GM19240 (cell line): Measurements from ENCODE around the gene RBM8A.

Experiments
- DNase-seq: peaks from one replicate; pipeline ENCODE4 v3.0.0; 2011; ENCODE audit warnings: low spot score; ENCODE audit not compliant: insufficient read length

RBM8A gene

DNA sequence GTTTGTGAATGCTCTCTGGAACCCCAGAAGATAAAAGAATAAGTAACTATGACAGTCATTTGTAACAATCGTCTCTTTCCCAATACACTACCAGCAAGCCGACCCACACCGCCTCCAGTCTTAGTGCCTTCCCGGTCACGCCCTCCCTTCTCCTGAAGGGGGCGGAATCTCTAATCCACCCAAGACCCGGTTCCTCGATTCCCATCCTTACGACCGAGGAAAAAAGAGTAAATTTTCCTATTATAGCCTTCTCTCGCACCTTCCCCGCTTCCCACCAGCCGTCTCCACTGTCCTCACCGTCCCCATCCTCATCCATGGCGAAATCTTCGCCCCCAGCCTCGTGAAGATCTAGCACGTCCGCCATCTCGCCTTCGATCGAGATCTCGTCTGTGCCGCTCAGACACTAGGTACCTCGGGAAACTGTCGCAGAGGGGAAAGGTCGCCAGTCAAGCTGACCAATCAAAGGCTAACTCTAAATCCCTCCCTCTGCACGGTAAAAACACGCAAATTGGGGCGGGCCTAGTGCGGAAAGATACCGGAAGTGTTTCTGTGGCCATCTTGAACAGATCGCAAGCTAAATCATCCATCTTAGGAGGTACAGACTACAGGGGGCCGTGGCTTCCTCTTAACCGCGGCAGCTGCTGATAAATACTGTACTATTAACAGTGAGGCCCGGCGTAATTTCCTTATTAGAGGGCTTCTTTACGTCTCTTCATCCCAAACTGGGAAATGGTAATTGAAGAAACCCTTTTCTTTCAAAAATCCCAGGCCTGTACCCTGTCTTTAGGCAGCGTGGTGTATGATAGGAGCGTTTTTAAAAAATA, at the start of gene RBM8A:
Gene RBM8A (minus strand): TSS at position 422 of the 824 bp plus-strand sequence. CDS start 58 bp downstream, at position 364.
- DNase-seq: peak; percentile 64

DNA sequence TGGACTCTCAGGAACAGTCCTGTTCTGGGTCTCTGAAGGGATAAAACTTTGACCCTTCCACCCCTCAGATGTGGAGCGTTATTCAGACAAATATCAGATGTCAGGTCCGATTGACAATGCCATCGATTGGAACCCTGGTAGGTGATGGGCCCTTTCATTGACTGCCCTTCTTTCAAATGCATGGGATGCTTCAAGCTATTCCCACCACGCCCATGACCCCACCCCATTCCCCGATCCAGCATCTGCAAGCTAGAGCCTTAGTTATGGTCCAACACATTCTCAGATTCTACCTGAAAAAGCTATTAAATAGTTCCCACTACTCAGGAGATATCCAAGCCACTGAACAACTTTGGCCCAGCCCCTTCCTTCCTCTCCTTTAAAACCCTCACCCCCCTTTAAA, 49.7 kb upstream of the RBM8A start:
- DNase-seq: no peak

DNA sequence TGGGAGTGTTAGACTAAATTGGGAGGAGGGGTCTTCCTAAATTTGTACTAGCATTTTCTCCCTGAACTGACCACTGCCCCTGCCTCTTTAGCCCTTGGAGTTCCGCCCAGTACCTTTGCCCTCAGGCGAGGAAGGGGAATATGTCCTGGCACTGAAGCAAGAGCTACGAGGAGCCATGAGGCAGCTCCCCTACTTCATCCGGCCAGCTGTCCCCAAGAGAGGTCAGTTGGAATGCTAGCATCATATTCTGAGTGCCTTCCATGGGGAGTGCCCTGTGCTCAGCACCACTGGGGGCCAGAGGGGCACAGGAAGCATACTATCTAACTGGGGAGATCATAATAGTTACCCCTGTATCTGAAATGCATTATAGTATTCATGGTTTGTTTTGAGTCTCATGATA, 47.9 kb upstream of the RBM8A start:
- DNase-seq: no peak

DNA sequence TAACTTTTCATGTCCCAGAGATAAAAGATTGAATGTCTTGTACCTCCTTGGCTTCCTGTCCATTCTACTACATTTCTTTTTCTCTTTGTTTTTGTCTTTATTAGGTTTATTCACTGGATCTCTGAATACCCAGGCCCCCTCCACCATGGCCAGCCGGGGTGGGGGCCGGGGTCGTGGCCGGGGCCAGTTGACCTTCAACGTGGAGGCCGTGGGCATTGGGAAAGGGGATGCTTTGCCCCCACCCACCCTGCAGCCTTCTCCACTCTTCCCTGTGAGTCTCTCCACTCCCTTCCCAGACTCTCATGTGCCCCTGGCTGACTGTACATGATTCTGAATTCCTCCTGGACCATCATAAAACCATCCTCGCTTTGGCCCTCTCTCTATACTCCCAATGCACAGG, 47.4 kb upstream of the RBM8A start:
- no peak for DNase-seq

DNA sequence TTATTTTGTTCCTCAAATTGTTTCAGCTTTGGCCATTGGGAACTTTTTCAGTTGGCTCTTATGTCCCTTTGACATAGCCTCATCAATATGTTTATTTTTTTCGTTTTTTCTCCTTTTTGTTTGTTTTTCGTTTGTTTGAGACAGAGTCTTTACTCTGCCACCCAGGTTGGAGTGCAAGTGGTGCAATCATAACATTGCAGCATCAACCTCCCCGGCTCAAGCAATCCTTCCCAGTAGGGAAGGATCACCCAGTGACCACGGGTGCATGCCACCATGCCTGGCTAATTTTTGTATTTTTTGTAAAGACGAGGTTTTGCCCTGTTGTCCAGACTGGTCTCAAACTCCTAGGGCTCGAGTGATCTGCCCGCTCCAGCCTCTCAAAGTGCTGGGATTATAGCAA, 45.3 kb upstream of the RBM8A start:
- DNase-seq: no peak

DNA sequence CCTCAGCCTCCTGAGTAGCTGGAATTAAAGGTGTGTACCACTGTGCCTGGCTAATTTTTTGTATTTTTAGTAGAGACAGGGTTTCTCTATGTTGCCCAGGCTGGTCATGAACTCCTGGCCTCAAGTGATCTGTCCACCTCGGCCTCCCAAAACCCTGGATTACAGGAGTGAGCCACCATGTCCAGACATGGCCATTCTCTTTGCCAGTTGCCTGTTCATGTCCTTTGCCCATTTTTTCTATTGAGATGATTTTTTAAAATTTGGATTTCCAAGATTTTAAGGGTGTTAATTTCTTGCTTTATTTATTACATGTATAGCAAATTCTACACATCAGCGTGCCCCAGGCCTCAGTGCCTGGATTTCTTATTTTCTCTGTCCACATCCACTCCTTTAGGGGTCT, 40.0 kb upstream of the RBM8A start:
- DNase-seq: no peak

DNA sequence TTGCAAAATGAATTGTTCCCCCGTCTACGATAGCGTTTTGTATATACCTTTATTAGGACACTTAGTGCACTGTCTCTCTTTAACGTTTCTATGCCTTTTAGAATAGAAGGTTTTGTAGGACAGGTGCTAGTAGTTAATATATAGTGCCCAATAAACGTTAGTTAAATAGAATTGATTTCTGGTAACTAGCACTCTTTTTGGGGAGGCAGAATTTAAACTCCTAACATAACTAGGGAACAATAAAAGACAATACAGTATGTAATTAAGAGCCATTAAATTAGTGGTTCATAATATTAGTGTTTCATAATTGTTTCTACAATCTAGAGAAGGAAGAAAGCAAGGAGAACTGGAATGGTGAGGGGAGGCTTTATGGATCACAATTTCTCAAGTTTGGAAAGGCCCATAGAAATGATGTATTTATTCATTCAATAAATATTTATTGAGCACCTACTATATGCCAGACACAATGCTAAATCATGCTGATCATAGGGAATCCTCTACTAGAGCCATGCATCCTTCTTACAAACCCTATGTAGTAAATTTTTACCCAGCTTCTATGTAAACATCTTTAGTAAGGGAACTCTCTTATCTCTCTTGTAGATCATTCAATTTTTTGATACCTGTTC, 37.9 kb upstream of the RBM8A start:
- DNase-seq: no peak

DNA sequence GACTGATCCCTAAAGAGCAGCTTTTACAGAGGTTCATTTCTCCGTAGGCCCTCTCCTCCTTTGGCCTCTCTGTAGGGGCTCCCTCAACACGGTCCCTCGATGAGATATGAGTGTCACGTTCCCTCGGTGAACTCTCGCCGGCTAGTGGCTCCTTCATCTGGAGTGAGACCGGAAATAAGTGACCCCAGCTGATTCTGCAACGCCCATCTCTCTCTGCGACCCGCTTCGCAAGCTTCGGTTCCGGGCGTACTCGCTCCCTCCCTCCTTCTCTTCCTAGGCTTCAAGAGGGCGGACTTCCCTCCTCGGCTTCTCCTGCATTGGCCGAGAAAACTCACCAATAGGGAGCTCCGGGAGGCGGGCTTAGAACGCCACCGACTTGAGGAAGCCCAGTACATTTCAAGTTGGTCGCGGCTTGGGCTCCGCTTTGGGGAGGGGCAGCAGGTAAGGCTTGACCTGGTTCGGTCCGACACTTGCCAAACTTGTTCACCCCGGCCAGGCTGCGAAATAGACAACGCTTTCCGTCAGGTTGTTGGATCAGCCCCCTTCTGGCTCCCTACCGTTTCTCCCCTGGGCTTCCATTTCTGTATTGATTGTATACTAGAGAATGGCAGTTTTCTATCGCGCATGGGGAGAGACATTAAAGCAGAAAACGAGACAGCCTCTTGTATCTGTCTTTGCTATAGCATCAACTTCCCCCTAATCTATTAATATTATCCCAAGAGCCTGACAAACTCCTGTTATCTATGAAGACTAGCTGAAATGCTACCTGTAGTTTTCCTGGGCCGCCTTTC, 37.2 kb upstream of the RBM8A start, which contains the start of the genes ANKRD34A and POLR3GL:
Gene ANKRD34A (minus strand): TSS at position 248 of the 791 bp plus-strand sequence. CDS start 2,816 bp downstream, outside the sequence.
Gene POLR3GL (plus strand): TSS at position 363 of the 791 bp plus-strand sequence. CDS start 10,176 bp downstream, outside the sequence.
- DNase-seq: peak; percentile 86

DNA sequence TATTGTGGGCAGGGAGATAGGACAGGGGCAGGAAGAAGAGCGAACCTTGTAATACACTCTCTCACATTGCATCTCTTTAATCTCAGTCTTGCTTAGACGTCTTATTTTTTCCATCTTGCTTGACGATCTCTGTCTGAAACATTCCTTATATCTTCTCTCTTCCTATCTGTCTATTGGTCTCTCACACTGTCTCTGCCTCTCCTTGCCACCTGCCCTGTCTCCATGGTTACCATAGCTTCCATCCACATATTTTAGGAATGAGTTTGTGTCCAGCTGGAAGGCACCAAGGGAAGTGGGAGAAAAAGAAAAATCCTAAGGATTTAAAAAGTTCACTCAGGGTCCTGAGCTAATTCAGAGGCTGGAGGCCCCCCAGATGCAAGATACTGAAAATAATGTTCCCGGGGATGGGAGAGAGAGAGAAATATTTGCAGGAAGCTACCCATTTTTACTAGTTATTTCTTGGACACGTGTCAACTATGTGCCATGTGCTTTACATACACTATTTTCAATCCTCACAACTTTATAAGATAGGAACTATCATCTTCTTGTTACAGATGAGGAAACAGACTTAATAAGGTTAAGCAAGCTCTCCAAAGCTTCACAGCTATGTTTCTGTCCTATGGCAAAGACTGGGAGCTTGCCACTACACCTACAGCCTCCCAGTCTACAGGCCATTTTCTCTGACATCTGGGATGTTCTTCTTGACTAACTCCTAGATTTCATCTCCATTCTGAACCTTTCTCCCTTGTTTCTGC, 36.2 kb upstream of the RBM8A start:
- DNase-seq: no peak

DNA sequence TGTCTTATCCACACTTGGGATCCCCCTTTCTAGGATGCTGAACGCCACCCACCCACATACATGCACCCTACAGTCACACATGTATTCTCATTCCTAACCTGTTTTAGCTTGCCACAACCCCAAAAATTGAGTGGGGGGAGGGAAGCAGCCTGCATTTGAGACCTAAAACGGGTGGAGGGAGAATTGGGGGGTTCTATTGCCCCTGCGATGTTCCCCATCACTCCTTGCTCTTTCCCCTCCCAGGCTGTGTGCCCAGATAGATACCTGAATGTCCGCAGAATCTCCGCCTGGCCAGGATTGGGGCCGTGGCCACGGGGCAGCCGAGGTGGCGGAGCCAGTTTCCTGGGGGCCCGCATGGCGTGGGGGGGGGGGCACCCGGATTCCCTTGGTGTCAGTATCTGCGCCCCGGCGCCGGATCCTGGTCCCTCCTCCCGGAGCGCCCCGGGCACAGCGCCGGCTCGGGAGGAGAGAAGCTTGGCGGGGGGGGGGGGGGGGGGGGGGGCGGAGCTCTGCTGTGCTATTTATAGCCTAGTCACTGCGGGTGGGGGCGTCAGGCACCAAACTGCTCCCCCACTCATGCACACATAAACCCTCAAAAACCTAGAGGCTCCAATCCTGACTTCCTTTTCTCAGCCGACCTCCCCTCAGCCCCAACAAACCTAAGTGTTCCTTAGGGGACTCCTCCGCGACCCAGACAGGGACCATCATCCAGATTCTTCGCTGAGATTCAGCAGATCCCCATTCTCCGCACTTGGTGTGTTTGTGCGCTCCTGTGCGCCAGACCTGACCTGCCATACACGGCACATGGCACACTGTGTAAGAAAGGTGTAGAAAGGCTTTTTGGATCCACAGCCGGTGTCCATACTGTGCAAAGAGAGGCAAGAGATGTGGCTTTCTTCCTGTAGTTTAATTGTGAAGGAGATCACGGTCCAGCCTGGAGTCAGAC, 35.1 kb upstream of the RBM8A start:
- no peak for DNase-seq

DNA sequence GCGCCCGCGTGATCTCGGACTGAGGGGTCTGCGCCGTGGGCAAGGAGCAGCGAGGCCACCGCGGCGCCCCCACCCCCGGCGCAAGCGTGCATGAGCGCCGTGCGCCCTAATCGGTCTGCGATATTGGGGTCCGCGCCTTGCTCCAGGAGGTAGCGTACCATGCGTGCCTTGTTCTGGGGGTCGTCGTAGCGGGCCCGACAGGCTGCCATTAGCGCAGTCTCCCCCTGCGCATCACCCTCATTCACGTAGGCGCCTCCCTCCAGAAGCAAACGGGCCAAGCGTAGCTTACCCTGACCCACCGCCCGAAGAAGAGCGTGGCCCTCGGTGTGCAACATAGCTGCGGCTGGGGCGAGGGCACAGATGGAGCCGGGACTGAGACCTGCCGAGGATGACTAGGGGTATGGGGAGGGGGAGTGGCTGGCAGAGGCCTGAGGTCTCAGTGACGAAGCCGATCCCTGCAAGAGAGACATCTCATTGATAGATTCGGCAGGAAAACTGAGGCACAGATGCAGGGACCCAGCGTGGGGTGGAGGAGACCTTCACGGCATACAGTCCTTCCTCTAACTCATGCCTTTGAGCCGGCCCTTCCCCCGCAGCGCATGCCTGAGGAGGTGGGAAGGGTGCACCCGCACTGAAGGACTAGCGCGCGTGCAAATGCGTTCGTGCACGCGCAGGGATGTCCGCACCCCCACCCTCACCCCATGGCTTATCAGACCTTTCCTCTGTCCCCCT, 34.3 kb upstream of the RBM8A start:
- DNase-seq: no peak

DNA sequence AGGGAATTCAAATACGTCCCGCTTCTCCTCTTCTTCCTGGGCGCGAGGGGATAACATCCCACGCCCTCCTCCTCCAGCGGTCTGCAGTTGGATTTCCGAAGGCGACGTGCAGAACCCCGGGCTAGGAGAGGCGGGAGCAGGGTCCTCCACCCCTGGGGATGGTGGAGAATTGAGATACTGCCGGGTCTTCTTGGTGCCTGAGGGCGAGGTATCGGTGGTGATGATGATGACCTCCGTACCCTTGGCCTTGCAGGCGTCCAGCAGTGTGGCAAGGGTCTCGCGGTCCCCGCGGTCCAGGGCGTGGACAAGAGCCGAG, 33.8 kb upstream of the RBM8A start:
- DNase-seq: no peak

DNA sequence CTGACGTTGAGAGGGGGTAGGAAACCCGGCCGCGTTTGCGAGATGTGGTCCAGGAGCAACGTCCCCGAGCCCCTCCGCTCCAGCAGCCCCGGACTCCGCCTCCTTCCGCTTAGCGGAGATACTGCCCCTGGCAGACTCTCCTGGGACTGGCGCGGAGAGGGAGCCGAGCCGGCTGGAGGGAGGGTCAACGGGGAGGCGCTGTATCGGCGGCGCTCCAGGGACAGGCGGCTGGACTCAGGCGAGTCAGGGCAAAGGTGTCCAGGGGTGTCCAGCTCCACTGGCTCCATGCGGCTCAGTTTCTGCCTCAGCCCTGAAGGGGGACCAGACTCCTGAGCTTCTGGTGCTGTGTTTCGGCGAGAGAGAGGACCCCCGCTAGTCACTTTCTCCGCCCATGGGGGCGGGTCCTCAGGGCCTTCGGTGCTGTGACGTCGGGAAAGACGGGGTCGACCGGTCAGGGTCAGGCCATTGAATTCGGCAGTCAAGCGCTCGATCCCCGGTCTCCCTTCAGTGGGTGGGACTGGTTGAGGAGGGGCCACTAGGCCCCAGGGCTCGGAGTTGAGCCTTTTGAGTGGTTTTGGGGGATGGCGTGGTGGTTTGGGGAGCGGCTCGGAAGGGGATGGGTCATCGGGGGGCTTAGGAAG, 33.3 kb upstream of the RBM8A start:
- DNase-seq: no peak

DNA sequence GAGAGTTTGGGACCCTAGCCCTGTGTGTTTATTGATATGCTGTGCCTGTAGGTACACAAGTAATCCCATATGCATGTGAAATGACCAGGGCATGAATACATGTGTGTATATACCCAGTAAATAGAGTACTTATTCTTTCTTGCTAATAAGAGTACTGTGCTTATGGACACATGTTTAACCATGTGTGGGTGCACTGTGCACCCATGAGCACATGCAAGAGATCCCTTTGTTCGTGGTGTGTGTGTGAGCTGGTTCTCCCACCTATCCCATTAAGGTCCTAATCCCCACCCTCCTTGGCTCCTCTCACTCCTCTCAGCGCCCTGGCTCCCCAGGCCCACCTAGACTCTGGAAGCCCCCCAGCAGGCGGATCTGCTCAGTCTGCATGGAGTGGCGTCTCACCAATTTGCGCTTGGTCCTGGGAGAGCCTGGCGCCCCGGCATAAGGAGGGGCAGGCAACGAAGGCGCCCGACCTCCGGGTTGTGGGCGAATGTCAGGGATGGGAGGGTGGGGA, 32.7 kb upstream of the RBM8A start:
- DNase-seq: no peak

DNA sequence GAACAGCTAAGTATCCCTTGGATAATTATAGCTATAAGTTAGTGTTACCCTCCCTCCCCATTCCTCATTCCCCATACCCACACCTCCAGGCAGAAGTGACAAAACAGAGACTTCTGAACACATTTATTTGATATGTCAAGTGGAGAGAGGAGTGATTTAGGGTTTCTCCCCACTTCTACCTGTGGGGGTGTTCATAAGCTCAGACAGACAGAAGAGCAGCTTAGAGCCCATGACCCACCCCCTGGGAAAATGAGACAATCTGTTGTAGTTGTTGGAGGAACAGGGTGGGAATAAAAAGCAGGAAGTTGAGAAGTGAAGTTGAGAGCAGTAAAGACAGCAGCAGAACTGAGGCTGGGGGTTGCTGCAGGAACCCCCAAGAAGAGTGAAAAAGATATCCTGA, 32.0 kb upstream of the RBM8A start:
- no peak for DNase-seq

DNA sequence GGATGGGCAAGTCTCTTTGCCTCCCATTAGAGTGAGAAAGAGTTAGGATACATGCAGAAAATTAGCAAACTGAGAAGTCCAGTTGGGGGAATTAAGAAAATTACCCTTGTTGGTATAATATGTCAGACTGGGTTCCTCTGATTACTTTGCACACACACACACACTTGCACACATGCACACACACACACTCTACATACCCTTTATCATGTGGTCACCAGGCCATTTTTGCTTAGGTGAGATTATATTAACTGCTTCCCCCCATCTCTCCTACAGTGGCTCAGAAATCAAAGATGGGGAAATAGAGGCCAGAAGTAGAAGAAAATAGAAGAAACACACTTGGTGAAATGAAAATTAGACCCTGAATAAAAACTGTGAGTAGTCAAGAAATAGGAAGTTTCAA, 31.4 kb upstream of the RBM8A start:
- DNase-seq: no peak

DNA sequence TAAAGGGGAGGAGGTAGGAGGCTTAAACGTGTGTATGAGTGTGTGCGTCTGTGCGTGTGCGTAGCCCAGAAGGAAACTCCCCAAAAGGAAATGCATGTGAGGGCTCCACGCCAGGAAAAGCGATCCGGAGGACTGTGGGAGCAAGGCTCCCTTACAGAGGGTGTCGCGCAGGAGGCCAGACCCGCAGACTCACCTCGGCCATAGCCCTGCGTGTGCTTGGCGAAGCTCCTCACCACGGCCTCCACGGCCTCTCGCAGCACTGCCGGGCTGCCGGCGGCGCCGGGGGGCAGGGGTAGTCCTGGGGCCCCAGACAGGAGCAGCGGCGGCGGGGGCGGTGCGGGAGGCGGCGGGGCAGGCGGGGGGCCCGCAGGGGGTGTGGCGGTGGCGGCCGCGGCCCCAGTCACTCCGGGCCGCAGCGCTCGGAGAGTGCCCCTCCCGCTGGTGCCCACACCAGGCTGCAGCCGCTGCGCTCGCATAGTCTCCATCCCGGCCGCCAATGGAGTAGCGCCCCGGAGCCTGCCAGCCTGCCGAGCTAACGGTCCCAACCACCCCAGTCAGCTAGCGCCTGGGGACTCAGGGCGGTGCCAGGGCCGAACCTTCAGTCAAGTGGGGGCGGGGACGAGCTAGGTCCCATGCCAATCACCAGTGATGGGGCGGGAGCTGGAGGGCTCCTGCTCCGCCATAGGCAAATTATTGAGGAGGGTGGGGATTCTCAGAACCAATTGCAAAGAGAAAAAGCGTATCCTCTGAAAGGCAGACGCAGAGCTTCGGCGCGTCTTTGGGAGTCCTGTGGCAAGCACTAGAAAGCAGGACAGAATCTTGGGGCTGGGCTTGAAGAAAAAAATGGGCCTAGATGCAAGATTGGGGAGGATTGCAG, 30.4 kb upstream of the RBM8A start, which contains the start of gene LIX1L:
Gene LIX1L (minus strand): TSS at position 575 of the 877 bp plus-strand sequence. CDS start 90 bp downstream, at position 485.
- DNase-seq: peak; percentile 86
